Inferior parietal cortex (tissue), 1 donor: ENCODE measurements around the gene STK4.

Experiments
- DNase-seq: peaks from one replicate; pipeline ENCODE4 v3.0.0-alpha.2; 2016; ENCODE audit errors: extremely low spot score

Gene STK4

DNA sequence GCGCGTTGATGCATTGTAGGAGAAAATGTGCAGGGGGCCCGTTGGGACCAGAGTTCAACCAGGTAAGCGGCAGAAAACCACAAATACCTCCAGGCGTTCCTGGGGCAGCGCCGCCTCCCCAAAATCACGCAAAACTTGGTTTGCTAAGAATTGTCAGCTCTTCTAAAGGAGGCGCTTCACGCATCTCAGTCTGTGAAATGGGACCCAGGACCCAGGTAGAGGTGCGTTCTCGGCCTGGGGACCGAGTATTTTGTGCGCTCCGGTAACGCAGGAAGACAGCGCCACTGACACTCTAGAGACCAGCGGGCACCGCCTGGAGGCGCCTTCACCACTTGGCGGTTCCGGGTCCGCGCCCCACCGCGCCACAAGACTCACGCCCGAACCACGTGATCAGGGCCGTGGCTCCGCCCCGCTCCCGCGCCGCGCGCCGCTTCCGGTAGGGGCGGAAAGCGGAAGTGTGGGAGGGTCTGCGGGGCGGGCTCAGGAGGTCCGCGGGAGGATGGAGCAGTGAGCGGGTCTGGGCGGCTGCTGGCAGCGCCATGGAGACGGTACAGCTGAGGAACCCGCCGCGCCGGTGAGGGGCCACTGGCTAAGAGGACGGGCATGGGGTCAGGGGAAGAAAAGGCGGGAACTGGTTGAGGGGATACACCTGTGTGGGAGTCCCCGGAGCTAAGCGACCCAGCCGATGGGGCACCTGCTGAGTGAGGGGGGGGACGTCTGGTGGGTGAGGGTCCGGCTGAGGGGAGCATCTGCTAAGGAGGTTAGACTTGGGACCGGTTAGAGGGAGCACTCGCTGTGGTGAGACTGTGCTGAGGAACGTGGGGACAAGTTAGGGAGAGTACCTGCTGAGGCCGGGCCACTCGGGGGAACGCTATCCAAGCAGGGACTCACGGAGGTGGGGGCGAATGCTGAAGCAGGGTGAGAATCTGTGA, at the start of gene STK4:
STK4 (plus strand) TSS at position 483 of the 932 bp plus-strand sequence; CDS start at position 540, 57 bp downstream.
- peak; percentile 97 for DNase-seq

GRCh38 chr20:44916586-44916985, 49.7 kb upstream of the STK4 start:
- no peak for DNase-seq

DNA sequence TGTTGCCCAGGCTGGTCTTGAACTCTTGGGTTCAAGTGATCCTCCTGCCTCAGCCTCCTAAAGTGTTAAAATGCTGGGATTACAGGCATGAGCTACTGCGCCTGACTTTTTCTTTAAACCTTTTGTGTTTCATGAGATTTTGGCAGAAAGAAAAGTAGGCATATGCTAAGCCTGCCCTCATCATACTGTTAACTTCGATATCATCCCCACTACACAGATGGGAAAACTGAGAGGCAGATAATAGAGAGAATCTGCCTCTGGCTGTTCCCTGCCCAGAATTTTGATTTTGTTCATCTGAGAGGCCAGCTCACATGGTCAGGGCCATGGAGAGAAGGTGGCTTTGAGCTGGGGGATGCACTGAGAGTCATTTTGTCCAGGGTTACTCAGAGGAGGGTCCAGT, 48.9 kb upstream of the STK4 start:
- DNase-seq: no peak

GRCh38 chr20:44918342-44918741, 48.0 kb upstream of the STK4 start:
- no peak for DNase-seq

- DNase-seq: no peak
Observed at GRCh38 chr20:44918761-44919160, 47.6 kb upstream of the STK4 start.

DNA sequence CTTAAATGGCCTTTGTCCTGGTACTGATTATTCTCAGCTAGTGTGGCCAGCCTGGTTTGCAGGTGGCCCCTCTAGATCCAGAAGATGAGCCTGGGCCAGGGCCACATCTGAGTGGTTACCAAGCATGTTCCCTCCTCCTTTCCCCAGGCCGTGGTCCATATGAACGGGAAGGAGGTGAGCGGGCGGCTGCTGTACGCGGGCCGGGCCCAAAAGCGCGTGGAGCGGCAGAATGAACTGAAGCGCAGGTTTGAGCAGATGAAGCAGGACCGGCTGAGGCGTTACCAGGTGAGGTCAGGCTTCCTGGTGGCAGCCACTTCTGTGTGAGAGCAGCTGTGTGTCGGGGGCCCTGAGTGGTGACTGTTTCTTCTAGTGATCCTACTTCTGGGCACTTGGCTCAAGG, 44.9 kb upstream of the STK4 start:
- no peak for DNase-seq

DNA sequence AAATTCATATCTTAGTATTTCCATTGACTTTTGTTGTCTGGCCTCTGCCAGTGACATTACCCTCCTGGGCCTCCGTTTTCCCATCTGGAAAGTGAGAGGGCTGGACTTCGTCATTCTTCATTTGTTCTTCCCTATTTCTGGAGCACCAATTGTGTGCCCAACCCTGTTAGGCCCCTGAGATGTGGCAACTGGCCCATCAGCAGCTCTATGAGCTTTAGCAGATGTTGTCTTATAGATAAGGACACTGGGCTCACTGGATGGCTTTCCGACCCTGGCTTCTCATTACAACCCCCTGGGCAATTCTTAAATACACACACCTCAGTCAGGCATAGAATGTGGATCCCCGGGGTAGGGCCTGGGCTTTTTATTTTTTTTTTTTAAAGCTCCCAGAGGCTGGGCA, 41.8 kb upstream of the STK4 start:
- DNase-seq: no peak

DNA sequence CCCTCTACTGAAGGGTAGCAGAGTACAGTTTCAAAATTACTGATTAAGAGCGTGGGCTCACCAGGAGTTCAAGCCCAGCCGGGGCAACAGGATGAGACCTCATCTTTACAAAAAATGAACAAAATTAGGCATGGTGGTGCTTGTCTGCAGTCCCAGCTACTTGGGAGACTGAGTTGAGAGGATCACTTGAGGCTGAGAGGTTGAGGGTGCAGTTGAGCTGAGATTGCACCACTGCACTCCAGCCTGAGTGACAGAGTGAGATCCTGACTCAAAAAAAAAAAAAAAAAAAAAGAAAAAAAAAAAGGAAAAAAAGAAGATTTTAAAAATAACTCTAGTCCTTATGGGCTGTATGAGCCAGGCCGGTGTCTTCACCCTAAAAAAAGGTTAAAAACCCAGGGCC, 37.7 kb upstream of the STK4 start:
- DNase-seq: no peak

GRCh38 chr20:44930517-44931168, 35.7 kb upstream of the STK4 start:
- DNase-seq: no peak

- DNase-seq: no peak
Observed at GRCh38 chr20:44931911-44932310, 34.4 kb upstream of the STK4 start.

DNA sequence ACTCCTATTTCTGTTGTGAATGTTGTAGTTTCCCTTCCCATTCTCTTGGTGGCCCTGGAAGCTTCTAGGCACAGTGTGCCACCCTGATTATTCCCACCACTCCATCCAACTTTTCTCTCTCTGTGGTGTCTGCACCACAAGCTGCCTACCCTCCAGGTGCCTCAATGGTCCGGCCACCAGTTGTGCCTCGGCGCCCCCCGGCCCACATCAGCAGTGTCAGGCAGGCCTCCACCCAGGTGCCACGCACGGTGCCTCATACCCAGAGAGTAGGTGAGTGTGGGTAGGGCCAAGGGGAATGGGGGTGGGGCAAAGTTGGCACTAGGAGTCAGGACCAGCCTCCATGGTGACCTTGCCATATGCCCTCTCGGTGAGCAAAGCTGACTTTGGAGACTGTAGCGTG, 33.4 kb upstream of the STK4 start:
- no peak for DNase-seq

DNA sequence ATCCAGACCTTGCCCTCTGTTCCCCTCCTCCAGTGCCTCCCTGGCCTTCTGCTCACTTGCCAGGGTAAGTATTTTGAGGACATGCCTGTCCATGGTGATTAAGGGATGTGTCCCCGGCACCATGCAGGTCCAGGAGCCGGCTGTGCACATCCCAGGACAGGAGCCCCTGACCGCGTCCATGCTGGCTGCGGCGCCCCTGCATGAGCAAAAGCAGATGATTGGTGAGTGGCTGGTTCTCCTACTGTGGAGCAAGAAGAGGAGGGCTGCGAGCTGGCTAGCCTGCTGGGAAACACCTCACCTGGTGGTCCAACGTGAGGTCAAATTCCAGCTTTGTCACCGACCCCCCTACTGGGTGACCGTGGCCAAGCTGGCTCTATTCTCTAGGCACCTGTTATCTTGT, 29.8 kb upstream of the STK4 start:
- DNase-seq: no peak

DNA sequence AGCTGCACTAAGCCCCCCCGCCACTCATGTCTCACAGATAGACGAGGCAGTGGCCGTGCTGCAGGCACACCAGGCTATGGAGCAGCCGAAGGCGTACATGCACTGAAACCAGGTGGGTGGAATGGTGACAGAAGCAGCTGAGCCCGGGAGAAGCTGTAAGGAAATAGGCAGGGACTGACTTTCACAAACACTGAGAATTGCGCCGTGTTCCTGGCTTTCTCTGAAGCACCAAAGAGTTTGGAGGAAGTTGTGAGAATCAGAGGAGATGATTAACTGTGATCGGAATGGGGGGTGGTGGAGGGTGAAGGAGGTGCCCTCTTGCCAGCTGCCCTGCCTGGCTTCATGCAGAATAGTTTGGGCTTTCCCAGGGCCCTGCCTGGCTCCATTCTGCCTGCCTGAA, 27.7 kb upstream of the STK4 start:
- peak; percentile 9 for DNase-seq

DNA sequence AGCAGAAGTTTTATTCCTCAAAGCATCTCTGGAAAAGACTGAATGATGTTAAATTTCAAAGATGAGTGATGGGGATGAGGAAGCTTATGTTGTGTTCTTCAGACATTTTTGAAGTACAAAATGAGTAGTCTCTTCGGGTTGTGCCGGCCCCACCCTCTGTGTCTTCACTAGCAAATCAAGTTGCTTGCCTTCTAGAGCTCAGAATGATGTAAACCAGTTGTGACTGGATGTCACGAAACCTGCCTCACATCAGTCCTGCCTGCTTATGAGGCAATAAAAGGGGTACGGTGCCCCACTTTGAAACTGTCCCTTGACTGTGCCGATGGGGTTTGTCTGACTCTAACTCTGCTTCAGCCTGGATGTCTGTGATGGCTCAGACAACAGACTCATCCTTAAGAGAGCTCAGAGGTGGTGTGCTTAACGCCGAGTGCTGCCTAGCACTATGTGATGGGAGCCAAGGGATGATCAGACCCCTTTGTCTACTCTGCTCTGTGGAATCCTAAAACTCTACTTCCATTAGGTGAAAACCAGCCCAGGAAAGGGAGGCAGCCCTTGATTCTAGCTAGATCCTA, 25.1 kb upstream of the STK4 start:
- no peak for DNase-seq

DNA sequence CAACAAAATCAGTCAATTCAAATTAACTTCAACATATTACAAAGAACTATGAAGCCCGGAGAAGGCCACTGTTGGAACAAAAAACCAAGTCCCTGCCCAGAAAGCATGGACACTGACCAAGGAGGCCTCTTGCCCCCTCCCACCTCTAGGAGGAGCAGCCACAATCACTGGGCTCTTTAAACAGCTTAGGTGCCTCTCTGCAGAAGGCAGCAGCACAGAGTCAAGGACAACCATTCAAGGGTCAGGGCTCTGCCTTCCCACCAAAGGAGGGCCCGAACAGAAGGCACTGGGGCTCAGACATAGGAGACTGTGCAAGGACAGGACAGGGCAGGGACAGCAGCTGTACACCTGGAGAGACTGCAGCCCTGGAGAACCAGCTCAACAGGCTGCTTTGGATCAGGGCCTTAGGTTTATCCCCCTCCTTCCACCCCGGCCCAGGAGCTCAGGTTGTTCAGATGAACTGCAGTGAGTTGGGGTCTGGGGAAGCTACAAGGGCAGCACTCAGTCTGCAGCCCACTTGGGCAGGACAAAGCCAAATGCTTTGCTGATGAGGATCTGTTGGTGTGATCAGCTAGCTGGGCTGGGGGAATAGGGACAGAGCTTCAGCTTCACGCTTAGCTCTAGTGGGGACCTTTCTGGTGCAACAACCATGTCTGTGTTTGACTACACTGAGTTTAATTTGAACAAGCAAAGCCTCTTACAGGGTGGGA, 23.9 kb upstream of the STK4 start:
- DNase-seq: no peak

DNA sequence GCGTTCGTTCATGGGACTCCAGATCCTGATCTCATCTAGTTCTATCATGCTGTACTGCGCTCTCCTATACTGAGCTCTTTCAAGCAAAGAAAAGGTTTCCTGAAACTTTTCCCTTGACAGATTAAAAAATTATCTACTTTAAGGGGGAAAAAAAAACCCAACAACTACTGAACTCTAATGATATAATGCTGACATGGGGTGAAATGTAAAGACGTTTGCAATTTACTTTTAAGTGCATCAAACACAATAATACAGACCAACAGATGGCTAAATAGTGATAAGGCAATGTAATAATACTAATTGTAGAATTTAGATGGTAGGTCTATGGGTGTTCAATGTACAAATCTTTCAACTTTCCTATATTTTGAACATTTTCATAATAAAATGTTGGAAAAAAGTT, 22.5 kb upstream of the STK4 start:
- DNase-seq: no peak

DNA sequence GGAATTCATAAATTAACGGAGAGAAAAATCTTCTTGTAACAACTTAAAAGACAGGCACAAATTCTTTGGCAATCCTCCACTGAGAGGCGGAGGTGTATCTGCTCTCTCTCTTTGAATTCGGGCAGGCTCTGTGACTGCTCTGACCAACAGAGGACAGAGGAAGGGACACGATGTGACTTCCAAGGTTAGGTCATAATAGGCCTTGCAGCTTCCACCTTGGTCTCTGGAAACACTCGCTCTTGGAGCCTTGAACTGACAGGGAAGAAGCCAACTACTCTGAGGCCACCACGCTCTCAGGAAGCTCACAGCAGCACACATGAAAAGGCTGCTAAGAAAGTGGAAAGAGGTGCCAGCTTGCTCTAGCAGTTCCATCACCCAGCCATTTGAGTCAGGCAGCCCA, 21.1 kb upstream of the STK4 start:
- no peak for DNase-seq

DNA sequence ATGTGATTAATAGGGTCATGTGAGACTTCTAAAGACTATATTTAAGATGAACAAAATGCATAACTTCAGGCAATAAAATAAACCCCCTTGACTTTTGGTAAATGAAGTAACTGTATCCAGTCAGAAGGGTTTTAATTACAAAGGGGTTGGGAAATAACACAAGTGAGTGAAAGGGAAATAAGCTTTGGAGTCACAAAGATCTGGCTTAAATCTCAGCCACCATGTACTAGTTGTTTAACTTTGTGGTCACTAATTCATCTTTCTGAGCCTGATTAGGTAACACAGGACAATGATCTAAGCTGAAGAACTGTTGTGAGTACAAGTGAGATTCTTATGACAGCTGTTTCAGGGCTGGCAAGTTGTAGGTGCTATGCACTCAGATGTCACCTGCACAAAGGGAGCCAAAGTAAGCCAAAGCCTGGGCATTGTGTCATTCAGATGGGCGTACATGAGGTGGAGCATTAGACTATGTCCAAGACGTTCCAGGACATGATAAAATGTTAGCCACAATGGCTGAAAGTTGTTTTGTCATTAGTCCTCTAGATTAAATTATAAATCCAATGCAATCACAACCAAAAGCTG, 19.9 kb upstream of the STK4 start:
- no peak for DNase-seq

DNA sequence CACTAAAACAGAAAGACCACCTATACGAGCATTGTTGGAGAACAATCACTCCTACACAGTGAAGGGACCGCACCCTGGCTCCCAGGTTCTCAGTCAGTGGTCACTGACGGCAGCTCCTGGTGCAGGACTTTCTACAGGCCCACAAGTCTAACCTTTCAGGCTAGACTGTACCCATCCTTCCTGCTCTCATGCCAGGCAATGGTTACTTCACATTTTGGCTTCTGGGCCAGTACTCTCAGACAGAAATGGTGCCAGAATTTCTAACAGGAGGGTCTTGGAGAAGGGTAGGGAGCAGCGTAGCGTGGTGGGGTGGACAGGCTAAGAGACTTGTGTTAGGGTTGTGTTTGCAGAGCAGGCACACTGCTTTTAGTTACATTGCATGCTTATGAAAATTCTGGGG, 18.2 kb upstream of the STK4 start:
- DNase-seq: no peak

DNA sequence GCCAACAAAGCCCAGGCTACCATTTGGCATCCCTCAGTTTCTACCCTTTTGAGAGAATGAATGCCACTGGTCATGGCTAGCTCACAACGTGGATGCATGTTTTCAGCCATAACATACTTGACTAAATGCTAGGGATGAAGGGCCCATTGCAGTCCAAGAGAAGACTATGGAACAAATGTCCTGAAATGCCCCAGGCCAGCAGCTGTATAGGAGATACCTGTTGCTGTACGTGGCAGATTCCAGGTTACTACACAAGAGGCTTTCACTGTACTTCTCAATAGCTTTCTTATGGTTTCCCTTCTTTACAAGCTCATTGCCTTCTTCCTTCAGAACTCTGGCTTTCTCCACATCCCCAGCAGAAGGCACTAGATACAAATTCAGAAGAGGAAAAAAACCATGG, 17.8 kb upstream of the STK4 start:
- no peak for DNase-seq

- DNase-seq: no peak
Observed at GRCh38 chr20:44950368-44950767, 15.9 kb upstream of the STK4 start.

DNA sequence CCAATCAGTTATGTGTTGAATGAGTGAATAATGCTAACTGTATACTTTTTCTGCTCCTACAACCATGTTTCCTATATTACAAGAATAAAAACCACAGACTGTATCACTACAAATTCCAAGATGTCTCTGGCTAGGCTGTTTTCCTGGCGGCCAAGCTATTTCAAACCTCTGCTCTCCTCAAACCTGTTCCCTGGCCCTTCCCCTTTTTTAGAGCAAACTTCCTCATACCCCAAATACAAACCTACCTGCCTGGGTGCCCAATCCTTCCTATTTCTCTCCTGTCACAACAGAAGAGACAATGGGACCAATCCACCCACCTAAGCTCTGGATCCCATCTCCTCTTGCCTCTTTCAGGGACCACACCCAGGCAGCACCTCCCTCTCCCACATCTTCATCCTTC, 13.6 kb upstream of the STK4 start:
- DNase-seq: no peak
